ENCODE results near the gene SLC38A1. TPM values are rescaled to one million over a fixed set of nuclear protein-coding genes. Genes with fewer than 3 reads are reported as not detected.
A peak's percentile ranks its signal among the peaks of the same experiment; 100 is the strongest.

SLC38A1 gene
- total RNA-seq, 1 experiment from 2014 or later, result 107 TPM

GRCh38 chr12:46304070-46304469 lies 35.2 kb upstream of the SLC38A1 start:
- no peaks in the 10 kb centered on the region for H3K27me3 ChIP-seq (ENCODE audit: low read length)
- DNase-seq (no peak), ATAC-seq (no peak)
- no peak overlapping the region for H3K9ac ChIP-seq (ENCODE audit: low read length)
- no TSS peak for BruUV-seq (replicated peaks)
- H2AFZ ChIP-seq (ENCODE audit: low read length), result no peak overlapping the region
- no peak overlapping the region for H3K4me2 ChIP-seq (ENCODE audit: low read length)
- no peaks in the 10 kb centered on the region for H3K4me1 ChIP-seq (ENCODE audit: insufficient read depth, low read length)
- H3K79me2 ChIP-seq (ENCODE audit: low read length), result no peaks in the 10 kb centered on the region
- H3K9me2 ChIP-seq (replicated peaks; ENCODE audit: low read length), result no peaks in the 10 kb centered on the region
- no peaks in the 10 kb centered on the region for H4K20me1 ChIP-seq (ENCODE audit: low read length)
- intact Hi-C loops (cut with micrococcal nuclease), result no loop called here
- H3K27ac ChIP-seq (ENCODE audit: low read length), result no peak overlapping the region
- ChIA-PET POLR2A (ENCODE audit: unreplicated experiment) (no interaction called here), CTCF (no interaction called here)
- H3K36me3 ChIP-seq (ENCODE audit: low read depth, low read length), result no peaks in the 10 kb centered on the region; the same call in 1 of the 2 replicates
- no peak overlapping the region for H3K4me3 ChIP-seq (ENCODE audit: low read length)
- TF ChIP-seq EZH2 (IDR thresholded peaks at IDR 0.05; ENCODE audit: low read length, unreplicated experiment) (no peak), EZH2phosphoT487 (IDR thresholded peaks at IDR 0.05; ENCODE audit: borderline replicate concordance, low read length) (no peak), CTCF (conservative IDR thresholded peaks at IDR 0.05; ENCODE audit: low read depth, low read length) (no peak)
- no peaks in the 10 kb centered on the region for H3K9me3 ChIP-seq (ENCODE audit: low read length)
- H3F3A ChIP-seq (ENCODE audit: low read length, unreplicated experiment), result no peaks in the 10 kb centered on the region

- no peaks in the 10 kb centered on the region for H3K9me2 ChIP-seq (replicated peaks; ENCODE audit: low read length)
- no peak overlapping the region for H2AFZ ChIP-seq (ENCODE audit: low read length)
- no peaks in the 10 kb centered on the region for H3K9me3 ChIP-seq (ENCODE audit: low read length)
- no peak overlapping the region for H3K4me2 ChIP-seq (ENCODE audit: low read length)
- DNase-seq (peak; percentile 60), ATAC-seq (peak; percentile 58)
- TF ChIP-seq CTCF (conservative IDR thresholded peaks at IDR 0.05; ENCODE audit: low read depth, low read length), result peak; percentile 79
- no peak for TF ChIP-seq EZH2phosphoT487 (IDR thresholded peaks at IDR 0.05; ENCODE audit: borderline replicate concordance, low read length)
- H3K4me1 ChIP-seq (ENCODE audit: insufficient read depth, low read length), result no peaks in the 10 kb centered on the region
- no peaks in the 10 kb centered on the region for H3K79me2 ChIP-seq (ENCODE audit: low read length)
- intact Hi-C loops (cut with micrococcal nuclease), result no loop called here
- H3K9ac ChIP-seq (ENCODE audit: low read length), result no peak overlapping the region
- no peaks in the 10 kb centered on the region; the same call in 1 of the 2 replicates for H3K36me3 ChIP-seq (ENCODE audit: low read depth, low read length)
- H3F3A ChIP-seq (ENCODE audit: low read length, unreplicated experiment), result no peaks in the 10 kb centered on the region
- H3K4me3 ChIP-seq (ENCODE audit: low read length), result no peak overlapping the region
- no peak overlapping the region for H3K27ac ChIP-seq (ENCODE audit: low read length)
- BruUV-seq (replicated peaks), result no TSS peak
- no peaks in the 10 kb centered on the region for H4K20me1 ChIP-seq (ENCODE audit: low read length)
- ChIA-PET CTCF (interaction anchor here (1.0 kb wide), 1 partner anchor 178 kb away, joined by 5 read pairs; no protein-coding TSS in a partner anchor), POLR2A (ENCODE audit: unreplicated experiment) (interaction anchor here (0.6 kb wide), 1 partner anchor 233 kb away, joined by 6 read pairs; no protein-coding TSS in a partner anchor)
- H3K27me3 ChIP-seq (ENCODE audit: low read length), result no peaks in the 10 kb centered on the region
Observed at GRCh38 chr12:46303039-46303666, 34.3 kb upstream of the SLC38A1 start.

- Histone ChIP-seq H2AFZ (ENCODE audit: low read length) (no peak overlapping the region), H3K4me3 (ENCODE audit: low read length) (no peak overlapping the region), H3K9ac (ENCODE audit: low read length) (no peak overlapping the region), H3F3A (ENCODE audit: low read length, unreplicated experiment) (no peaks in the 10 kb centered on the region), H3K4me2 (ENCODE audit: low read length) (no peak overlapping the region), H3K27ac (ENCODE audit: low read length) (no peak overlapping the region), H3K4me1 (ENCODE audit: insufficient read depth, low read length) (no peaks in the 10 kb centered on the region), H3K9me3 (ENCODE audit: low read length) (no peaks in the 10 kb centered on the region), H3K79me2 (ENCODE audit: low read length) (no peaks in the 10 kb centered on the region), H4K20me1 (ENCODE audit: low read length) (no peaks in the 10 kb centered on the region), H3K27me3 (ENCODE audit: low read length) (no peaks in the 10 kb centered on the region), H3K36me3 (ENCODE audit: low read depth, low read length) (no peaks in the 10 kb centered on the region; the same call in 1 of the 2 replicates), H3K9me2 (replicated peaks; ENCODE audit: low read length) (no peaks in the 10 kb centered on the region)
- ATAC-seq (no peak), DNase-seq (no peak)
- TF ChIP-seq EZH2 (IDR thresholded peaks at IDR 0.05; ENCODE audit: low read length, unreplicated experiment) (no peak), EZH2phosphoT487 (IDR thresholded peaks at IDR 0.05; ENCODE audit: borderline replicate concordance, low read length) (no peak), CTCF (conservative IDR thresholded peaks at IDR 0.05; ENCODE audit: low read depth, low read length) (no peak)
- intact Hi-C loops (cut with micrococcal nuclease), result no loop called here
- ChIA-PET CTCF (no interaction called here), POLR2A (ENCODE audit: unreplicated experiment) (no interaction called here)
- BruUV-seq (replicated peaks), result no TSS peak
Observed at GRCh38 chr12:46300910-46301309, 32.1 kb upstream of the SLC38A1 start.
